H1 (cell line): Measurements from ENCODE around the gene ADARB2. TPM values are rescaled to one million over a fixed set of nuclear protein-coding genes. Genes with fewer than 3 reads are reported as not detected.

Source experiments
- CTCF ChIA-PET: fragments of 300-600 bp; sonication (Branson Sonifier 250); formaldehyde crosslinking; loops from one replicate; lab custom pipeline; 2021; ENCODE audit not compliant: partially characterized antibody; lab: Charles Lee
- POLR2A ChIA-PET: fragments of 300-600 bp; sonication (Branson Sonifier 250); formaldehyde crosslinking; loops from one replicate; lab custom pipeline; 2021; ENCODE audit warnings: inconsistent platforms; ENCODE audit not compliant: partially characterized antibody; lab: Charles Lee
- DNase-seq, 2 experiments: peaks; one replicate each; pipeline versions ENCODE4 v3.0.0 to v3.0.0-alpha.2; 2010 to 2022; ENCODE audit warnings: low spot score in 2 of 2, low read depth in 1 of 2, mixed read lengths in 1 of 2
- FAIRE-seq: peaks from 2 replicates; lab custom pipeline; 2011; peaks lifted over from hg19 to GRCh38; lab: Jason Lieb, UNC
- H2AFZ ChIP-seq: 2 replicates; pipeline ENCODE4 v1.8.1; 2012; ENCODE audit warnings: low read length, inconsistent platforms
- H2AK5ac ChIP-seq: 2 replicates; pipeline ENCODE4 v1.6.1; 2013; ENCODE audit warnings: low read depth, low read length
- H2BK120ac ChIP-seq: replicated peaks from 2 replicates; pipeline ENCODE3; 2013; ENCODE audit warnings: low read depth, low read length, inconsistent platforms
- H2BK12ac ChIP-seq: 2 replicates; pipeline ENCODE4 v1.6.1; 2013; ENCODE audit warnings: low read depth, low read length
- H2BK15ac ChIP-seq: 2 replicates; pipeline ENCODE4 v1.6.1; 2013; ENCODE audit warnings: low read length
- H2BK20ac ChIP-seq: 2 replicates; pipeline ENCODE4 v1.6.1; 2013; ENCODE audit warnings: low read length
- H2BK5ac ChIP-seq: 2 replicates; pipeline ENCODE4 v1.6.1; 2013; ENCODE audit warnings: low read depth, low read length
- H3K14ac ChIP-seq: 2 replicates; pipeline ENCODE4 v1.6.1; 2013; ENCODE audit warnings: inconsistent platforms; ENCODE audit not compliant: insufficient read length
- H3K18ac ChIP-seq: 2 replicates; pipeline ENCODE4 v1.6.1; 2013; ENCODE audit warnings: low read length; ENCODE audit errors: extremely low read depth
- H3K23ac ChIP-seq: 2 replicates; pipeline ENCODE4 v1.6.1; 2013; ENCODE audit warnings: inconsistent platforms; ENCODE audit not compliant: insufficient read length
- H3K23me2 ChIP-seq: 2 replicates; pipeline ENCODE4 v1.6.1; 2013; ENCODE audit warnings: low read depth, low read length
- H3K27ac ChIP-seq: 2 replicates; pipeline ENCODE4 v1.6.1; 2011; ENCODE audit warnings: low read depth, low read length, inconsistent platforms
- H3K27me3 ChIP-seq, 4 experiments: replicated peaks in 1 of 4; 1 replicate in 1 of 4; 2 replicates in 3 of 4; pipeline versions ENCODE4 v1.6.1 to v1.8.1; 2011 to 2013; ENCODE audit warnings: low read length in 3 of 4, mild to moderate bottlenecking in 3 of 4, inconsistent platforms in 2 of 4, mixed read lengths in 2 of 4, moderate library complexity in 1 of 4; ENCODE audit not compliant: control insufficient read depth in 3 of 4, insufficient read depth in 3 of 4; ENCODE audit errors: extremely low read depth in 1 of 4
- H3K36me3 ChIP-seq, 4 experiments: 2 replicates each; pipeline versions ENCODE4 v1.6.1 to v1.8.1; 2011 to 2013; ENCODE audit warnings: mild to moderate bottlenecking in 4 of 4, low read length in 3 of 4, moderate library complexity in 2 of 4, control low read depth in 1 of 4, inconsistent platforms in 1 of 4; ENCODE audit not compliant: insufficient read depth in 4 of 4, control insufficient read depth in 2 of 4
- H3K4ac ChIP-seq: replicated peaks from 2 replicates; pipeline ENCODE3; 2013; ENCODE audit warnings: low read length, low read depth, mixed read lengths, inconsistent platforms; ENCODE audit not compliant: insufficient read length
- H3K4me1 ChIP-seq, 4 experiments: replicated peaks in 1 of 4; 1 replicate in 1 of 4; 2 replicates in 3 of 4; pipeline versions ENCODE4 v1.6.1 to v1.8.1; 2011 to 2013; ENCODE audit warnings: low read length in 3 of 4, inconsistent platforms in 2 of 4, mixed read lengths in 1 of 4; ENCODE audit not compliant: insufficient read depth in 4 of 4, control insufficient read depth in 3 of 4
- H3K4me2 ChIP-seq, 2 experiments: 2 replicates each; pipeline versions ENCODE4 v1.6.1 to v1.8.1; 2011 to 2013; ENCODE audit warnings: low read depth in 2 of 2, low read length in 2 of 2, control low read depth in 1 of 2, inconsistent platforms in 1 of 2, mild to moderate bottlenecking in 1 of 2; ENCODE audit not compliant: insufficient read depth in 1 of 2
- H3K4me3 ChIP-seq, 4 experiments: fragments of 200-600, 300-600 bp in 1 of 4; sonication (generic), shearing (Covaris generic), sonication (Bioruptor Twin) in 1 of 4; 2 replicates each; pipeline versions ENCODE4 v1.5.1 to v1.8.1; 2011 to 2016; ENCODE audit warnings: low read length in 4 of 4, low read depth in 3 of 4, control low read depth in 2 of 4, inconsistent platforms in 2 of 4, mild to moderate bottlenecking in 2 of 4, mixed read lengths in 1 of 4, moderate library complexity in 1 of 4; ENCODE audit not compliant: insufficient read depth in 2 of 4; ENCODE audit errors: extremely low read depth in 1 of 4
- H3K56ac ChIP-seq: replicated peaks from 2 replicates; pipeline ENCODE3; 2013; ENCODE audit warnings: low read depth, mild to moderate bottlenecking, mixed read lengths, low read length, inconsistent platforms; ENCODE audit not compliant: insufficient read length
- H3K79me1 ChIP-seq: 2 replicates; pipeline ENCODE4 v1.6.1; 2013; ENCODE audit warnings: low read depth, low read length, control low read depth
- H3K79me2 ChIP-seq, 2 experiments: 2 replicates each; pipeline versions ENCODE4 v1.6.1 to v1.8.1; 2012 to 2013; ENCODE audit warnings: low read length in 2 of 2, mild to moderate bottlenecking in 2 of 2, inconsistent platforms in 1 of 2; ENCODE audit not compliant: insufficient read depth in 2 of 2, control insufficient read depth in 1 of 2
- H3K9ac ChIP-seq, 4 experiments: replicated peaks in 1 of 4; 1 replicate in 1 of 4; 2 replicates in 3 of 4; pipeline versions ENCODE4 v1.6.1 to v1.8.1; 2011 to 2013; ENCODE audit warnings: low read depth in 3 of 4, low read length in 3 of 4, control low read depth in 2 of 4, mild to moderate bottlenecking in 2 of 4, moderate library complexity in 2 of 4, inconsistent platforms in 1 of 4; ENCODE audit errors: extremely low read depth in 1 of 4
- H3K9me3 ChIP-seq, 2 experiments: 2 replicates each; pipeline versions ENCODE4 v1.6.1 to v1.8.1; 2012 to 2013; ENCODE audit warnings: mild to moderate bottlenecking in 2 of 2, moderate library complexity in 2 of 2, control low read depth in 1 of 2, inconsistent platforms in 1 of 2, low read depth in 1 of 2, low read length in 1 of 2, mixed read lengths in 1 of 2; ENCODE audit not compliant: insufficient read depth in 2 of 2
- H4K20me1 ChIP-seq, 2 experiments: replicated peaks in 1 of 2; 2 replicates each; pipeline versions ENCODE3 to v1.8.1; 2011 to 2013; ENCODE audit warnings: inconsistent platforms in 2 of 2, low read length in 2 of 2, mild to moderate bottlenecking in 1 of 2; ENCODE audit not compliant: insufficient read depth in 2 of 2, control insufficient read depth in 1 of 2
- H4K5ac ChIP-seq: 2 replicates; pipeline ENCODE4 v1.6.1; 2013; ENCODE audit warnings: low read length, low read depth, mixed read lengths, inconsistent platforms; ENCODE audit not compliant: insufficient read length
- H4K8ac ChIP-seq: 2 replicates; pipeline ENCODE4 v1.8.0; 2013; ENCODE audit warnings: mild to moderate bottlenecking, moderate library complexity, low read length, inconsistent platforms; ENCODE audit not compliant: insufficient read depth; ENCODE audit errors: extremely low read depth
- H4K91ac ChIP-seq: replicated peaks from 2 replicates; pipeline ENCODE3; 2013; ENCODE audit warnings: low read length, mixed read lengths, inconsistent platforms; ENCODE audit not compliant: insufficient read length
- ATF2 ChIP-seq: IDR thresholded peaks from 2 replicates; pipeline ENCODE4 v1.6.1; 2012; ENCODE audit warnings: low read length, inconsistent platforms
- BRCA1 ChIP-seq: IDR thresholded peaks from 2 replicates; pipeline ENCODE4 v1.6.1; 2012; ENCODE audit warnings: low read depth, low read length, improper control_type of control experiment
- CHD1 ChIP-seq: IDR thresholded peaks from 2 replicates; pipeline ENCODE4 v1.6.1; 2012; ENCODE audit warnings: low read depth, low read length, improper control_type of control experiment
- EGR1 ChIP-seq: IDR thresholded peaks from 2 replicates; pipeline ENCODE4 v1.6.1; 2011; ENCODE audit warnings: low read depth, low read length, borderline replicate concordance
- MAFK ChIP-seq: IDR thresholded peaks from 2 replicates; pipeline ENCODE4 v1.6.1; 2012; ENCODE audit warnings: low read depth, mild to moderate bottlenecking, improper control_type of control experiment, low read length
- POU5F1 ChIP-seq: IDR thresholded peaks from 2 replicates; pipeline ENCODE4 v1.6.1; 2011; ENCODE audit warnings: low read depth, mild to moderate bottlenecking, low read length, moderate library complexity
- RBBP5 ChIP-seq: IDR thresholded peaks from 2 replicates; pipeline ENCODE4 v1.7.1; 2012; ENCODE audit warnings: low read depth, mild to moderate bottlenecking, inconsistent platforms, low read length, moderate library complexity, borderline replicate concordance
- TBP ChIP-seq: IDR thresholded peaks from 2 replicates; pipeline ENCODE4 v1.6.1; 2011; ENCODE audit warnings: low read depth, low read length, improper control_type of control experiment
- TEAD4 ChIP-seq: IDR thresholded peaks from 2 replicates; pipeline ENCODE4 v1.6.1; 2012; ENCODE audit warnings: low read depth, low read length, inconsistent platforms, mixed read lengths
- YY1 ChIP-seq: IDR thresholded peaks from 2 replicates; pipeline ENCODE4 v1.6.1; 2011; ENCODE audit warnings: low read depth, mild to moderate bottlenecking, low read length
- WGBS, 2 experiments: shearing (Covaris generic) in 1 of 2; methylation state at CpG; one replicate each; pipeline versions ENCODE4 v1.1.6 to v1.1.7; 2013 to 2015; ENCODE audit warnings: low lambda C conversion rate in 2 of 2, mixed read lengths in 2 of 2, inconsistent platforms in 1 of 2, low coverage in 1 of 2, missing lambda C conversion rate in 1 of 2; ENCODE audit not compliant: insufficient replicate concordance in 2 of 2, insufficient coverage in 1 of 2, insufficient read length in 1 of 2; ENCODE audit errors: extremely low coverage in 1 of 2, missing lambda C conversion rate in 1 of 2; 5-methylcytosine and 5-hydroxymethylcytosine counted together
- polyA plus RNA-seq, 7 experiments: library from polyadenylated mRNA; depleted of rRNA in 3 of 7; stranded (reverse) in 5 of 7; unstranded in 2 of 7; fragments of >200 nt in 5 of 7; fragments of 200-250 nt in 2 of 7; gene quantifications; 1 replicate in 5 of 7; 2 replicates in 1 of 7; 4 replicates in 1 of 7; pipeline versions ENCODE4 v1.2.1 to v1.2.3, GENCODE V29; 2011 to 2013; ENCODE audit warnings: missing spikeins in 2 of 7, mixed read lengths in 2 of 7
- total RNA-seq: library from RNA; stranded (reverse); fragmentation: NEBNext Ultra II Directional; extraction: Animal tissue kit (Norgen Biotek cat#: 25700); gene quantifications from 2 replicates; pipeline ENCODE4 v1.2.1, GENCODE V29; 2021

Gene ADARB2
- total and polyA plus RNA-seq, 2 of the 8 experiments (the other 6 are each of a cell fraction or from before 2014, with no cell fraction given) = 2.2 to 2.8 TPM

GRCh38 chr10:1367938-1368841 lies 369.1 kb downstream of the ADARB2 start:
- Histone ChIP-seq H2AFZ (no peak overlapping the region), H2BK12ac (peak overlapping the region; percentile 81; the same call in 1 of the 2 replicates), H3K56ac (no peak overlapping the region), H3K27ac (no peak overlapping the region), H4K8ac (no peak overlapping the region), H3K4me1 (peaks cover 0 to 6% (median 4%) of the 10 kb centered on the region in 4 experiments; a peak in 5 of 7 replicates), H2BK20ac (peak overlapping the region; percentile 34; the same call in 1 of the 2 replicates), H4K5ac (peak overlapping the region; percentile 18), H3K9me3 (no peaks in the 10 kb centered on the region), H2BK120ac (no peak overlapping the region), H3K36me3 (no peaks in the 10 kb centered on the region), H4K91ac (peak overlapping the region; percentile 92), H3K79me2 (no peaks in the 10 kb centered on the region), H3K27me3 (no peaks in the 10 kb centered on the region), H3K23me2 (no peaks in the 10 kb centered on the region), H3K4me3 (no peak overlapping the region), H2BK5ac (peak overlapping the region; percentile 4; the same call in 1 of the 2 replicates), H3K18ac (peak overlapping the region; percentile 81), H2BK15ac (no peak overlapping the region), H3K79me1 (no peaks in the 10 kb centered on the region), H2AK5ac (no peak overlapping the region; the same call in 1 of the 2 replicates), H3K14ac (no peak overlapping the region), H3K4ac (peak overlapping the region; percentile 12), H3K9ac (no peak overlapping the region), H3K4me2 (no peak overlapping the region), H3K23ac (no peak overlapping the region), H4K20me1 (no peaks in the 10 kb centered on the region)
- DNase-seq (peak in 1 of 2 experiments; percentile 43), FAIRE-seq (no peak)
- ChIA-PET CTCF (interaction anchor here (0.6 to 3.0 kb wide), 55 partner anchors 8 to 1548 kb away, joined by 3 to 25 read pairs (median 4); no protein-coding TSS in a partner anchor), POLR2A (interaction anchor here (0.7 to 1.5 kb wide), 3 partner anchors 8 to 74 kb away, joined by 3 to 5 read pairs (median 5); no protein-coding TSS in a partner anchor)
- WGBS, 2 experiments = 84% methylated on average over 24 of the region's 24 CpGs; no CpG with 5 or more reads in 1 of the 2 experiments
- no peak for TF ChIP-seq CHD1
- no peak for TF ChIP-seq TEAD4
- TF ChIP-seq YY1 = no peak
- TF ChIP-seq TBP = no peak
- TF ChIP-seq POU5F1 = no peak
- TF ChIP-seq MAFK = no peak
- TF ChIP-seq EGR1 = no peak
- no peak for TF ChIP-seq RBBP5
- no peak for TF ChIP-seq BRCA1
- TF ChIP-seq ATF2 = no peak
